Measurements from ENCODE around the gene TCIRG1.

DNA sequence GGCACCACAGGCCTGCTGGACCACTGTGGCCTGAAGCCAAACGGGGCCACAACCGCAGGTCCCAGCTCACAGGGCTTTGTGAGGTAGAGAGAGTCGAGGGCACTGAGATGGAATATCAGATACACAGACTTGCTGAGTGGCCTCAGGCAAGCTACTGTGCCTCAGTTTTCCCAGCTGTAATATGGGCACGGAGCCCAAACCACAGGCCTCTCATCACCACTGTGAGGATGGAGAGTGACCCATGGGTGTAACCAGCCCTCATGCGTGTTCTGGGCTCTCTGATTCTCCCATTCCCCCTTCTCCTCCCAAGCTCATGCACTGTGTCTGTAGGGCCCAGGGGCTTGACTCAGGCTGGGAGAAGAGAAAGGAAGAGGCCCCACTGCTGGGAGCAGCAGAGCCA, 39.1 kb upstream of the TCIRG1 start:
- TF ChIP-seq, protein P1, sequence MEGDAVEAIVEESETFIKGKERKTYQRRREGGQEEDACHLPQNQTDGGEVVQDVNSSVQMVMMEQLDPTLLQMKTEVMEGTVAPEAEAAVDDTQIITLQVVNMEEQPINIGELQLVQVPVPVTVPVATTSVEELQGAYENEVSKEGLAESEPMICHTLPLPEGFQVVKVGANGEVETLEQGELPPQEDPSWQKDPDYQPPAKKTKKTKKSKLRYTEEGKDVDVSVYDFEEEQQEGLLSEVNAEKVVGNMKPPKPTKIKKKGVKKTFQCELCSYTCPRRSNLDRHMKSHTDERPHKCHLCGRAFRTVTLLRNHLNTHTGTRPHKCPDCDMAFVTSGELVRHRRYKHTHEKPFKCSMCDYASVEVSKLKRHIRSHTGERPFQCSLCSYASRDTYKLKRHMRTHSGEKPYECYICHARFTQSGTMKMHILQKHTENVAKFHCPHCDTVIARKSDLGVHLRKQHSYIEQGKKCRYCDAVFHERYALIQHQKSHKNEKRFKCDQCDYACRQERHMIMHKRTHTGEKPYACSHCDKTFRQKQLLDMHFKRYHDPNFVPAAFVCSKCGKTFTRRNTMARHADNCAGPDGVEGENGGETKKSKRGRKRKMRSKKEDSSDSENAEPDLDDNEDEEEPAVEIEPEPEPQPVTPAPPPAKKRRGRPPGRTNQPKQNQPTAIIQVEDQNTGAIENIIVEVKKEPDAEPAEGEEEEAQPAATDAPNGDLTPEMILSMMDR (IDR thresholded peaks at IDR 0.05; ENCODE audit: low read length): no peak
- TF ChIP-seq EZH2phosphoT487 (IDR thresholded peaks at IDR 0.05; ENCODE audit: low read length): no peak
